ENCODE results near the gene SLC22A23.

Gene SLC22A23

GRCh38 chr6:3398755-3399696, 57.8 kb downstream of the SLC22A23 start:
- no peaks in the 10 kb centered on the region for H3K36me3 ChIP-seq (ENCODE audit: control insufficient read depth in 2 of 2, insufficient read depth in 1 of 2, low read length in 2 of 2)
- no peak overlapping the region for H3K27ac ChIP-seq (ENCODE audit: extremely low read depth, low read depth, low read length)
- peaks cover 11% of the 10 kb centered on the region for H3K4me1 ChIP-seq (ENCODE audit: control insufficient read depth, insufficient read depth, low read length)
- no peaks in the 10 kb centered on the region for H3K9me3 ChIP-seq (ENCODE audit: control insufficient read depth, insufficient read depth, low read depth, low read length)
- H3K4me3 ChIP-seq (ENCODE audit: low read depth, low read length): no peak overlapping the region
- POLR2A ChIA-PET: no interaction called here
- CTCF ChIA-PET: interaction anchor here (0.6 to 1.8 kb wide), 2 partner anchors 12 to 62 kb away, joined by 3 to 6 read pairs; no protein-coding TSS in a partner anchor
- TF ChIP-seq ZBTB6 (tag by site-specific recombination; IDR thresholded peaks at IDR 0.05) (no peak), ZBTB26 (tag by site-specific recombination; optimal IDR thresholded peaks at IDR 0.05) (no peak), ZNF600 (tag by site-specific recombination; IDR thresholded peaks at IDR 0.05) (peak; percentile 70), ZNF626 (tag by site-specific recombination; IDR thresholded peaks at IDR 0.05) (no peak)

- ChIA-PET CTCF (interaction anchor here (1.8 to 2.6 kb wide), 2 partner anchors 13 kb away, joined by 6 to 13 read pairs; no protein-coding TSS in a partner anchor), POLR2A (no interaction called here)
- Histone ChIP-seq H3K27ac (ENCODE audit: extremely low read depth, low read depth, low read length) (no peak overlapping the region), H3K9me3 (ENCODE audit: control insufficient read depth, insufficient read depth, low read depth, low read length) (no peaks in the 10 kb centered on the region), H3K4me1 (ENCODE audit: control insufficient read depth, insufficient read depth, low read length) (peaks cover 14% of the 10 kb centered on the region), H3K36me3 (ENCODE audit: control insufficient read depth in 2 of 2, insufficient read depth in 1 of 2, low read length in 2 of 2) (no peaks in the 10 kb centered on the region), H3K4me3 (ENCODE audit: low read depth, low read length) (no peak overlapping the region)
- TF ChIP-seq ZNF404 (tag by site-specific recombination; IDR thresholded peaks at IDR 0.05): no peak
- TF ChIP-seq ZNF561 (tag by site-specific recombination; IDR thresholded peaks at IDR 0.05; ENCODE audit: borderline replicate concordance): no peak
- no peak for TF ChIP-seq ZNF341 (tag by site-specific recombination; IDR thresholded peaks at IDR 0.05; ENCODE audit: low read depth)
- no peak for TF ChIP-seq ZNF610 (tag by site-specific recombination; IDR thresholded peaks at IDR 0.05; ENCODE audit: borderline replicate concordance)
- no peak for TF ChIP-seq ZNF785 (tag by site-specific recombination; IDR thresholded peaks at IDR 0.05)
- TF ChIP-seq ZNF660 (tag by site-specific recombination; IDR thresholded peaks at IDR 0.05): no peak
- no peak for TF ChIP-seq ZNF423 (tag by site-specific recombination; IDR thresholded peaks at IDR 0.05)
- no peak for TF ChIP-seq ZSCAN30 (tag by site-specific recombination; IDR thresholded peaks at IDR 0.05)
- TF ChIP-seq ZXDB (tag by site-specific recombination; IDR thresholded peaks at IDR 0.05): no peak
- no peak for TF ChIP-seq ZNF639 (tag by site-specific recombination; IDR thresholded peaks at IDR 0.05)
- TF ChIP-seq ZFP69B (tag by site-specific recombination; IDR thresholded peaks at IDR 0.05): no peak
- TF ChIP-seq ZNF223 (tag by site-specific recombination; IDR thresholded peaks at IDR 0.05): no peak
- no peak for TF ChIP-seq ZNF221 (tag by site-specific recombination; IDR thresholded peaks at IDR 0.05; ENCODE audit: borderline replicate concordance)
- TF ChIP-seq ZNF830 (tag by site-specific recombination; IDR thresholded peaks at IDR 0.05; ENCODE audit: low read depth): no peak
- no peak for TF ChIP-seq ZBTB48 (tag by site-specific recombination; IDR thresholded peaks at IDR 0.05)
- no peak for TF ChIP-seq ZNF37A (tag by site-specific recombination; IDR thresholded peaks at IDR 0.05)
- no peak for TF ChIP-seq ZNF664 (tag by site-specific recombination; IDR thresholded peaks at IDR 0.05)
- TF ChIP-seq ZFP41 (tag by site-specific recombination; IDR thresholded peaks at IDR 0.05; ENCODE audit: borderline replicate concordance): no peak
- TF ChIP-seq ZNF571 (tag by site-specific recombination; IDR thresholded peaks at IDR 0.05): no peak
Measured at GRCh38 chr6:3398165-3398562, 58.7 kb downstream of the SLC22A23 start.
